Measurements from ENCODE around the gene THADA. TPM values are rescaled to one million over a fixed set of nuclear protein-coding genes. Genes with fewer than 3 reads are reported as not detected.

THADA gene
- total and polyA plus RNA-seq, 2 donors (not counting 3 experiments of a cell fraction or from before 2014, with no cell fraction given), result 22.6 to 25.3 TPM

DNA sequence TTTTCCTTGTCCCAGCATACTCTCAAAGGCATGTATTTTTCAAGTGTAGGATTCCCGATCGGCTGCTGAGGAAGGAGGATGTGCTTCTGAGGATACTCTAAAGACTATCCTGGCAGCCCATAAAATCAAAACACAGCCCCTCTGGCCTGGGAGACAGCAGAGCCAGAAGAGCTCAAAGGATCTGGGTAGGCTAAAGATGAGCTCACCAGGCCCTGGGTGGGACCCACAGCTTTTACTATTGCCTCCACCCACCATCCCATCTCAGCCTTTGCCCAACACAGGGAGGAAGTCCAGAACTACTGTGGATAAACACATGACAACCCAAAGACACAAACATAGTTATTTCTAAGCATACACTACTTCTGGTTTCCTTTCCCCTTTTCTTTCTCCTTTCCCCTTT is 290.3 kb downstream of the THADA start:
- Histone ChIP-seq H3K9ac (replicated peaks; ENCODE audit: extremely low read depth, insufficient read depth, low read length) (no peak overlapping the region), H4K20me1 (replicated peaks; ENCODE audit: control insufficient read depth, extremely low read depth, insufficient read depth, low read length) (no peaks in the 10 kb centered on the region), H3K79me2 (ENCODE audit: control insufficient read depth, insufficient read depth, low read length) (no peaks in the 10 kb centered on the region), H2AFZ (ENCODE audit: low read depth, low read length) (no peak overlapping the region), H3K9me1 (replicated peaks; ENCODE audit: control insufficient read depth, extremely low read depth, insufficient read depth, low read length) (no peaks in the 10 kb centered on the region), H3K9me3 (replicated peaks; ENCODE audit: control insufficient read depth, insufficient read depth, low read length) (no peaks in the 10 kb centered on the region), H3K4me1 (ENCODE audit: control insufficient read depth, extremely low read depth, insufficient read depth, low read length) (no peaks in the 10 kb centered on the region), H3K27me3 (ENCODE audit: control insufficient read depth in 2 of 2, insufficient read depth in 2 of 2, low read length in 2 of 2) (no peaks in the 10 kb centered on the region), H3K4me2 (ENCODE audit: insufficient read depth, low read length) (no peak overlapping the region), H3K4me3 (replicated peaks in 1 of 3; ENCODE audit: insufficient read depth in 1 of 3, low read depth in 1 of 3, low read length in 3 of 3) (no peak overlapping the region), H3K36me3 (ENCODE audit: control insufficient read depth in 2 of 2, extremely low read depth in 1 of 2, insufficient read depth in 2 of 2, low read length in 2 of 2) (no peaks in the 10 kb centered on the region), H3K27ac (ENCODE audit: insufficient read depth, low read depth, low read length) (no peak overlapping the region)
- POLR2A ChIA-PET, result no interaction called here
- no TSS peak for BruUV-seq (replicated peaks)
- FAIRE-seq, result no peak
- CTCF ChIA-PET, result no interaction called here
- TF ChIP-seq EZH2 (IDR thresholded peaks at IDR 0.05; ENCODE audit: borderline replicate concordance, low read depth, low read length, severe bottlenecking) (no peak), POLR2AphosphoS5 (IDR thresholded peaks at IDR 0.05; ENCODE audit: insufficient read depth, low read depth, low read length) (no peak), GATA2 (IDR thresholded peaks at IDR 0.05; ENCODE audit: insufficient read depth, insufficient read length, low read depth, low read length) (no peak), MYC (IDR thresholded peaks at IDR 0.05; ENCODE audit: low read depth, low read length) (no peak), JUN (IDR thresholded peaks at IDR 0.05; ENCODE audit: borderline replicate concordance, insufficient read depth, insufficient read length, low read depth) (no peak), MAX (IDR thresholded peaks at IDR 0.05; ENCODE audit: insufficient read depth, insufficient read length) (no peak), FOS (IDR thresholded peaks at IDR 0.05; ENCODE audit: borderline replicate concordance, insufficient read depth, low read length) (no peak), POLR2A (IDR thresholded peaks at IDR 0.05; ENCODE audit: low read depth, low read length) (no peak)
- TF ChIP-seq, protein P1, sequence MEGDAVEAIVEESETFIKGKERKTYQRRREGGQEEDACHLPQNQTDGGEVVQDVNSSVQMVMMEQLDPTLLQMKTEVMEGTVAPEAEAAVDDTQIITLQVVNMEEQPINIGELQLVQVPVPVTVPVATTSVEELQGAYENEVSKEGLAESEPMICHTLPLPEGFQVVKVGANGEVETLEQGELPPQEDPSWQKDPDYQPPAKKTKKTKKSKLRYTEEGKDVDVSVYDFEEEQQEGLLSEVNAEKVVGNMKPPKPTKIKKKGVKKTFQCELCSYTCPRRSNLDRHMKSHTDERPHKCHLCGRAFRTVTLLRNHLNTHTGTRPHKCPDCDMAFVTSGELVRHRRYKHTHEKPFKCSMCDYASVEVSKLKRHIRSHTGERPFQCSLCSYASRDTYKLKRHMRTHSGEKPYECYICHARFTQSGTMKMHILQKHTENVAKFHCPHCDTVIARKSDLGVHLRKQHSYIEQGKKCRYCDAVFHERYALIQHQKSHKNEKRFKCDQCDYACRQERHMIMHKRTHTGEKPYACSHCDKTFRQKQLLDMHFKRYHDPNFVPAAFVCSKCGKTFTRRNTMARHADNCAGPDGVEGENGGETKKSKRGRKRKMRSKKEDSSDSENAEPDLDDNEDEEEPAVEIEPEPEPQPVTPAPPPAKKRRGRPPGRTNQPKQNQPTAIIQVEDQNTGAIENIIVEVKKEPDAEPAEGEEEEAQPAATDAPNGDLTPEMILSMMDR (IDR thresholded peaks at IDR 0.05; ENCODE audit: extremely low read depth in 1 of 2, insufficient read depth in 1 of 2, low read depth in 1 of 2, low read length in 2 of 2), result no peak
- no peak for DNase-seq (ENCODE audit: low read depth, low spot score)
- dilution Hi-C loops (cut with MboI; ENCODE audit: extremely low pct_ligation_motif_present, low sequenced_read_pairs) (no loop called here), intact Hi-C loops (cut with micrococcal nuclease) (no loop called here)

Data from endothelial cell of umbilical vein (primary cell).